IMR-90 (cell line): ENCODE results near the gene STAG1. TPM values are rescaled to one million over a fixed set of nuclear protein-coding genes. Genes with fewer than 3 reads are reported as not detected.

Experiments used
- ATAC-seq: fragments of 200-7000 bp; cut with Tn5 transposase; 2 replicates; pipeline ENCODE4 v1.9.1; 2020; ENCODE audit warnings: low read depth, mild to moderate bottlenecking, moderate library complexity
- BruUV-seq: library from RNA; stranded (reverse); fragments of 400-500 nt; replicated peaks from 2 replicates; lab custom pipeline; 2021; lab: Mats Ljungman, UMichigan
- CTCF ChIA-PET: fragments of 300-600 bp; formaldehyde crosslinking; extraction: SDS; loops from one replicate; lab custom pipeline; 2021; ENCODE audit warnings: antibody characterized with exemption; lab: Yijun Ruan, JAX
- POLR2A ChIA-PET: fragments of 300-600 bp; sonication (Branson Sonifier 250); formaldehyde crosslinking; loops from one replicate; lab custom pipeline; 2022; ENCODE audit warnings: antibody characterized with exemption; ENCODE audit not compliant: unreplicated experiment; lab: Charles Lee
- DNase-seq: peaks from one replicate; pipeline ENCODE4 v3.0.0; 2013
- H2AFZ ChIP-seq: replicated peaks from 2 replicates; pipeline ENCODE3; 2013; ENCODE audit warnings: low read length, mild to moderate bottlenecking; ENCODE audit not compliant: poor library complexity
- H2AK5ac ChIP-seq: 2 replicates; pipeline ENCODE4 v1.6.1; 2013; ENCODE audit warnings: low read depth, low read length, inconsistent platforms
- H2AK9ac ChIP-seq: replicated peaks from 2 replicates; pipeline ENCODE3; 2013; ENCODE audit warnings: mild to moderate bottlenecking, low read depth, low read length, moderate library complexity; ENCODE audit not compliant: poor library complexity
- H2BK120ac ChIP-seq: 2 replicates; pipeline ENCODE4 v1.6.1; 2013; ENCODE audit warnings: low read depth, low read length, inconsistent platforms
- H2BK15ac ChIP-seq: 3 replicates; pipeline ENCODE4 v1.6.1; 2013; ENCODE audit warnings: low read depth, low read length, inconsistent platforms
- H2BK20ac ChIP-seq: 2 replicates; pipeline ENCODE4 v1.6.1; 2013; ENCODE audit warnings: low read depth, mild to moderate bottlenecking, inconsistent platforms, low read length, moderate library complexity
- H2BK5ac ChIP-seq: 2 replicates; pipeline ENCODE4 v1.6.1; 2013; ENCODE audit warnings: mild to moderate bottlenecking, low read depth, low read length, inconsistent platforms; ENCODE audit not compliant: poor library complexity, severe bottlenecking
- H3K14ac ChIP-seq: replicated peaks from 2 replicates; pipeline ENCODE4 v1.6.1; 2013; ENCODE audit warnings: low read depth, low read length, inconsistent platforms
- H3K18ac ChIP-seq: 2 replicates; pipeline ENCODE4 v1.6.1; 2013; ENCODE audit warnings: low read depth, low read length, control low read depth
- H3K23ac ChIP-seq: 2 replicates; pipeline ENCODE4 v1.6.1; 2013; ENCODE audit warnings: low read depth, low read length, inconsistent platforms
- H3K27ac ChIP-seq: 2 replicates; pipeline ENCODE4 v1.5.1; 2013; ENCODE audit warnings: mild to moderate bottlenecking, control low read depth, low read length; ENCODE audit not compliant: insufficient read depth
- H3K27me3 ChIP-seq: 2 replicates; pipeline ENCODE4 v1.6.1; 2013; ENCODE audit warnings: low read length; ENCODE audit not compliant: control insufficient read depth, insufficient read depth
- H3K36me3 ChIP-seq: 2 replicates; pipeline ENCODE4 v1.6.1; 2013; ENCODE audit warnings: low read length, mixed read lengths; ENCODE audit not compliant: control insufficient read depth, insufficient read depth
- H3K4ac ChIP-seq: 2 replicates; pipeline ENCODE4 v1.6.1; 2013; ENCODE audit warnings: low read depth, low read length, inconsistent platforms
- H3K4me1 ChIP-seq: 2 replicates; pipeline ENCODE4 v1.6.1; 2013; ENCODE audit warnings: low read length, mixed read lengths; ENCODE audit not compliant: control insufficient read depth, insufficient read depth
- H3K4me2 ChIP-seq: 2 replicates; pipeline ENCODE4 v1.6.1; 2013; ENCODE audit warnings: low read depth, mild to moderate bottlenecking, control low read depth, low read length, moderate library complexity
- H3K4me3 ChIP-seq: 2 replicates; pipeline ENCODE4 v1.5.1; 2013; ENCODE audit warnings: low read depth, mild to moderate bottlenecking, control low read depth, low read length, moderate library complexity; ENCODE audit not compliant: insufficient read depth
- H3K56ac ChIP-seq: 2 replicates; pipeline ENCODE4 v1.6.1; 2013; ENCODE audit warnings: low read length, inconsistent platforms; ENCODE audit not compliant: insufficient read depth; ENCODE audit errors: extremely low read depth
- H3K79me1 ChIP-seq, 2 experiments: 2 replicates each; pipeline ENCODE4 v1.6.1; 2013; ENCODE audit warnings: low read length in 2 of 2, inconsistent platforms in 1 of 2, low read depth in 1 of 2
- H3K9ac ChIP-seq: 2 replicates; pipeline ENCODE4 v1.6.1; 2013; ENCODE audit warnings: low read depth, low read length, control low read depth
- H3K9me1 ChIP-seq: 2 replicates; pipeline ENCODE4 v1.6.1; 2013; ENCODE audit warnings: low read length, inconsistent platforms; ENCODE audit not compliant: insufficient read depth
- H3K9me3 ChIP-seq: 2 replicates; pipeline ENCODE4 v1.6.1; 2013; ENCODE audit warnings: low read length; ENCODE audit not compliant: control insufficient read depth, insufficient read depth
- H4K20me1 ChIP-seq: 2 replicates; pipeline ENCODE4 v1.6.1; 2013; ENCODE audit warnings: low read length, inconsistent platforms; ENCODE audit not compliant: insufficient read depth
- H4K5ac ChIP-seq: 2 replicates; pipeline ENCODE4 v1.6.1; 2013; ENCODE audit warnings: mild to moderate bottlenecking, low read depth, low read length, control low read depth
- H4K8ac ChIP-seq, 2 experiments: 2 replicates each; pipeline ENCODE4 v1.6.1; 2013; ENCODE audit warnings: low read depth in 2 of 2, low read length in 2 of 2, control low read depth in 1 of 2, inconsistent platforms in 1 of 2
- H4K91ac ChIP-seq: 2 replicates; pipeline ENCODE4 v1.6.1; 2013; ENCODE audit warnings: low read depth, low read length, inconsistent platforms; ENCODE audit not compliant: insufficient read depth
- BHLHE40 ChIP-seq: fragments of 150-350 bp; IDR thresholded peaks from 2 replicates; pipeline ENCODE4 v1.6.1; 2016; ENCODE audit warnings: mild to moderate bottlenecking, low read depth, low read length
- CEBPB ChIP-seq: IDR thresholded peaks from 2 replicates; pipeline ENCODE4 v1.6.1; 2012; ENCODE audit warnings: low read depth, low read length, improper control_type of control experiment
- CHD1 ChIP-seq: IDR thresholded peaks from 2 replicates; pipeline ENCODE4 v1.6.1; 2012; ENCODE audit warnings: low read depth, low read length, improper control_type of control experiment
- FOS ChIP-seq: fragments of 150-350 bp; IDR thresholded peaks from 2 replicates; pipeline ENCODE4 v1.6.1; 2016; ENCODE audit warnings: low read depth, low read length
- MAFK ChIP-seq: IDR thresholded peaks from 2 replicates; pipeline ENCODE4 v1.6.1; 2012; ENCODE audit warnings: low read depth, low read length, improper control_type of control experiment
- MAZ ChIP-seq: IDR thresholded peaks from 2 replicates; pipeline ENCODE4 v1.6.1; 2012; ENCODE audit warnings: low read depth, mild to moderate bottlenecking, low read length, improper control_type of control experiment, moderate library complexity, borderline replicate concordance
- MXI1 ChIP-seq: IDR thresholded peaks from 2 replicates; pipeline ENCODE4 v1.6.1; 2012; ENCODE audit warnings: low read depth, mild to moderate bottlenecking, low read length, moderate library complexity, borderline replicate concordance
- POLR2A ChIP-seq: IDR thresholded peaks from 2 replicates; pipeline ENCODE4 v1.6.1; 2012; ENCODE audit warnings: mild to moderate bottlenecking, low read depth, low read length
- RAD21 ChIP-seq: IDR thresholded peaks from 2 replicates; pipeline ENCODE4 v1.6.1; 2012; ENCODE audit warnings: low read length, improper control_type of control experiment
- RCOR1 ChIP-seq: IDR thresholded peaks from 2 replicates; pipeline ENCODE4 v1.6.1; 2012; ENCODE audit warnings: mild to moderate bottlenecking, low read length, improper control_type of control experiment; ENCODE audit not compliant: insufficient replicate concordance
- RFX5 ChIP-seq: IDR thresholded peaks from 2 replicates; pipeline ENCODE4 v1.8.0; 2012; ENCODE audit warnings: low read depth, mild to moderate bottlenecking, low read length, moderate library complexity
- SMC3 ChIP-seq: fragments of 150-350 bp; IDR thresholded peaks from 2 replicates; pipeline ENCODE4 v1.6.1; 2016; ENCODE audit warnings: low read depth, mild to moderate bottlenecking, antibody characterized with exemption, low read length, moderate library complexity
- WGBS, 2 experiments: methylation state at CpG; one replicate each; pipeline versions ENCODE4 v1.1.5 to v1.1.7; 2013; ENCODE audit warnings: missing lambda C conversion rate in 2 of 2; ENCODE audit not compliant: insufficient read length in 1 of 2; ENCODE audit errors: extremely low coverage in 2 of 2; 5-methylcytosine and 5-hydroxymethylcytosine counted together
- dilution Hi-C: fragments of 300-500 bp; cut with HindIII; formaldehyde crosslinking; loops from one replicate; pipeline ENCODE4 v1.14.3; 2018; ENCODE audit warnings: low sequenced_read_pairs; ENCODE audit not compliant: unreplicated experiment
- in situ Hi-C: fragments of 300-500 bp; cut with MboI; formaldehyde crosslinking; loops from 3 replicates; pipeline ENCODE4 v1.14.3; 2019; ENCODE audit warnings: low sequenced_read_pairs, inconsistent platforms, mixed read lengths
- intact Hi-C: fragments of 100-400 bp; cut with micrococcal nuclease; formaldehyde crosslinking; loops from 2 replicates; pipeline ENCODE4 v1.10.0; 2022
- polyA plus RNA-seq, 3 experiments: library from polyadenylated mRNA; depleted of rRNA; stranded (reverse); fragments of >200 nt; gene quantifications; 2 replicates each; pipeline ENCODE4 v1.2.3, GENCODE V29; 2012; ENCODE audit warnings: low replicate concordance in 1 of 3
- total RNA-seq: library from RNA; depleted of rRNA; stranded (reverse); fragments of >200 nt; gene quantifications from 2 replicates; pipeline ENCODE4 v1.2.3, GENCODE V29; 2012
- TF ChIP-seq, protein P1 (sequence below): fragments of 150-350 bp; IDR thresholded peaks from 2 replicates; pipeline ENCODE4 v1.6.1; 2017; ENCODE audit warnings: mild to moderate bottlenecking, antibody characterized with exemption, low read length, low read depth
- TF ChIP-seq, protein P2 (sequence below): conservative IDR thresholded peaks from 2 replicates; pipeline ENCODE4 v1.5.1; 2012; ENCODE audit warnings: mild to moderate bottlenecking, low read depth, low read length, improper control_type of control experiment
- TF ChIP-seq, protein P3 (sequence below): fragments of 150-350 bp; IDR thresholded peaks from 2 replicates; pipeline ENCODE4 v1.6.1; 2016; ENCODE audit warnings: low read depth, mild to moderate bottlenecking, low read length, moderate library complexity, borderline replicate concordance

The STAG1 gene
- total and polyA plus RNA-seq, 2 of the 4 experiments (the other 2 are of a cell fraction), result 9.6 to 32.3 TPM

DNA sequence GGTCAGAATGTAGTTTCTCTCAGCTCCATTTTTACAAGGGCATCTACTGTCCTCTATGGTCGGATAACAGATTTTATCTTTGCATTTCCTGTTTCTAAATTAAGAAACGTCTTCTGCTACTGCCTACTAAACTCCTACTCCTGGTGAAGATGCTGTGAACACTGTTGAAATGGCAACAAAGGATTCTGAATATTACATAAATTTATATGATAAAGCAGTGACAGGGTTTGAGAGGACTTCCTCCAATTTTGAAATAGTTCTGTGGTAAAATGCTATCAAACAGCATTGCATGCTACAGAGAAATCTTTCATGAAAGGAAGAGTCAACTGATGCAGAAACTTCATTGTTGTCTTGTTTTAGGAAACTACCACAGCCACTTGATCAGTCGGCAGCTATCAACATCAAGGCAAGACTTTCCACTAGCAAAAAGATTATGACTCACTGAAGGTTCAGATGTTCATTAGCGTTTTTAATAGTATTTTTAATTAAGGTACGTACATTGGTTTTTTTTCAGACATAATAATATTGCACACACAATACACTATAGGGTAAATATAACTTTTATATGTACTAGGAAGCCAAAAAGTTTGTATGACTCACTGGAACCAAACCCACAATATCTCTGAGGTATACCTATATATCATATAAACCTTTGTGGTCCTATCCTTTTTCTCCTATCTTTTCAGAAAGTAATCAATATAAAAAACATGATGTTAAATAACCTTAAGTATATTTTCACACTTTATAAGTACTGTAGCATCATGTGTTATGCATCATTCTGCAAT lies 156.1 kb downstream of the STAG1 start:
- H3K4me1 ChIP-seq, result no peaks in the 10 kb centered on the region
- dilution Hi-C loops, result no loop called here
- 0 out of 2 replicates have a peak, but pooled peaks cover 3% of the 10 kb centered on the region for H3K9me1 ChIP-seq
- no peaks in the 10 kb centered on the region for H3K27me3 ChIP-seq
- no peak overlapping the region for H3K18ac ChIP-seq
- no peak overlapping the region for H3K4me2 ChIP-seq
- ChIA-PET POLR2A (interaction anchor here (1.0 kb wide), 1 partner anchor 8 kb away, joined by 3 read pairs; no protein-coding TSS in a partner anchor), CTCF (interaction anchor here (0.5 kb wide), 1 partner anchor 410 kb away, joined by 3 read pairs; no protein-coding TSS in a partner anchor)
- H2BK5ac ChIP-seq, result no peak overlapping the region
- no peak overlapping the region for H2BK15ac ChIP-seq
- intact Hi-C loops, result no loop called here
- H3K23ac ChIP-seq, result no peak overlapping the region
- ATAC-seq (no peak), DNase-seq (no peak)
- no peak overlapping the region for H4K91ac ChIP-seq
- WGBS, 2 experiments, result no CpG with 5 or more reads among the region's 5 CpGs
- no peak overlapping the region for H3K27ac ChIP-seq
- no peak overlapping the region for H3K4me3 ChIP-seq
- H2AK9ac ChIP-seq, result no peak overlapping the region
- H4K8ac ChIP-seq, result no peak overlapping the region
- no peak overlapping the region for H2AK5ac ChIP-seq
- no TSS peak for BruUV-seq
- H3K36me3 ChIP-seq, result peaks cover 9% of the 10 kb centered on the region
- H2BK120ac ChIP-seq, result no peak overlapping the region
- in situ Hi-C loops, result no loop called here
- no peak overlapping the region for H4K5ac ChIP-seq
- no peak overlapping the region for H2AFZ ChIP-seq
- H3K9me3 ChIP-seq, result no peaks in the 10 kb centered on the region
- no peak overlapping the region for H3K9ac ChIP-seq
- H3K4ac ChIP-seq, result no peak overlapping the region
- peaks cover 11 to 44% of the 10 kb centered on the region in 2 experiments; a peak in 3 of 4 replicates for H3K79me1 ChIP-seq
- no peak overlapping the region for H3K56ac ChIP-seq
- no peaks in the 10 kb centered on the region for H4K20me1 ChIP-seq
- H3K14ac ChIP-seq, result no peak overlapping the region; the same call in 1 of the 2 replicates
- 0 out of 2 replicates have a peak overlapping the region, but pooled peaks have one; percentile 5 for H2BK20ac ChIP-seq
- TF ChIP-seq RAD21, result no peak
- no peak for TF ChIP-seq BHLHE40
- TF ChIP-seq, protein P1, sequence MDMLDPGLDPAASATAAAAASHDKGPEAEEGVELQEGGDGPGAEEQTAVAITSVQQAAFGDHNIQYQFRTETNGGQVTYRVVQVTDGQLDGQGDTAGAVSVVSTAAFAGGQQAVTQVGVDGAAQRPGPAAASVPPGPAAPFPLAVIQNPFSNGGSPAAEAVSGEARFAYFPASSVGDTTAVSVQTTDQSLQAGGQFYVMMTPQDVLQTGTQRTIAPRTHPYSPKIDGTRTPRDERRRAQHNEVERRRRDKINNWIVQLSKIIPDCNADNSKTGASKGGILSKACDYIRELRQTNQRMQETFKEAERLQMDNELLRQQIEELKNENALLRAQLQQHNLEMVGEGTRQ, result no peak
- TF ChIP-seq MAFK, result no peak
- TF ChIP-seq, protein P2, sequence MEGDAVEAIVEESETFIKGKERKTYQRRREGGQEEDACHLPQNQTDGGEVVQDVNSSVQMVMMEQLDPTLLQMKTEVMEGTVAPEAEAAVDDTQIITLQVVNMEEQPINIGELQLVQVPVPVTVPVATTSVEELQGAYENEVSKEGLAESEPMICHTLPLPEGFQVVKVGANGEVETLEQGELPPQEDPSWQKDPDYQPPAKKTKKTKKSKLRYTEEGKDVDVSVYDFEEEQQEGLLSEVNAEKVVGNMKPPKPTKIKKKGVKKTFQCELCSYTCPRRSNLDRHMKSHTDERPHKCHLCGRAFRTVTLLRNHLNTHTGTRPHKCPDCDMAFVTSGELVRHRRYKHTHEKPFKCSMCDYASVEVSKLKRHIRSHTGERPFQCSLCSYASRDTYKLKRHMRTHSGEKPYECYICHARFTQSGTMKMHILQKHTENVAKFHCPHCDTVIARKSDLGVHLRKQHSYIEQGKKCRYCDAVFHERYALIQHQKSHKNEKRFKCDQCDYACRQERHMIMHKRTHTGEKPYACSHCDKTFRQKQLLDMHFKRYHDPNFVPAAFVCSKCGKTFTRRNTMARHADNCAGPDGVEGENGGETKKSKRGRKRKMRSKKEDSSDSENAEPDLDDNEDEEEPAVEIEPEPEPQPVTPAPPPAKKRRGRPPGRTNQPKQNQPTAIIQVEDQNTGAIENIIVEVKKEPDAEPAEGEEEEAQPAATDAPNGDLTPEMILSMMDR, result no peak
- TF ChIP-seq MXI1, result no peak
- TF ChIP-seq POLR2A, result no peak
- TF ChIP-seq, protein P3, sequence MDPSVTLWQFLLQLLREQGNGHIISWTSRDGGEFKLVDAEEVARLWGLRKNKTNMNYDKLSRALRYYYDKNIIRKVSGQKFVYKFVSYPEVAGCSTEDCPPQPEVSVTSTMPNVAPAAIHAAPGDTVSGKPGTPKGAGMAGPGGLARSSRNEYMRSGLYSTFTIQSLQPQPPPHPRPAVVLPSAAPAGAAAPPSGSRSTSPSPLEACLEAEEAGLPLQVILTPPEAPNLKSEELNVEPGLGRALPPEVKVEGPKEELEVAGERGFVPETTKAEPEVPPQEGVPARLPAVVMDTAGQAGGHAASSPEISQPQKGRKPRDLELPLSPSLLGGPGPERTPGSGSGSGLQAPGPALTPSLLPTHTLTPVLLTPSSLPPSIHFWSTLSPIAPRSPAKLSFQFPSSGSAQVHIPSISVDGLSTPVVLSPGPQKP, result no peak
- TF ChIP-seq RFX5, result no peak
- no peak for TF ChIP-seq MAZ
- TF ChIP-seq CEBPB, result no peak
- no peak for TF ChIP-seq SMC3
- TF ChIP-seq CHD1, result no peak
- no peak for TF ChIP-seq RCOR1
- no peak for TF ChIP-seq FOS
